Peyer's patch (tissue), 4 donors: Measurements from ENCODE around the gene CCDC28B.

Source experiments
- POLR2A ChIP-seq, 2 donors: fragments of 450-650 bp; IDR thresholded peaks; one replicate each; pipeline ENCODE4 v1.5.1; 2017; ENCODE audit warnings: antibody characterized with exemption in 2 of 2, mild to moderate bottlenecking in 2 of 2, moderate library complexity in 2 of 2
- TF ChIP-seq, protein P1 (sequence below), 6 experiments: fragments of 450-650 bp in 4 of 6; fragments of 200-600 bp in 2 of 6; sonication (generic) in 1 of 6; IDR thresholded peaks; one replicate each; pipeline ENCODE4 v1.5.1; 2017 to 2019; ENCODE audit warnings: antibody characterized with exemption in 6 of 6, mild to moderate bottlenecking in 3 of 6, moderate library complexity in 1 of 6

GRCh38 chr1:32178380-32179192, 21.8 kb upstream of the CCDC28B start:
- TF ChIP-seq, protein P1, sequence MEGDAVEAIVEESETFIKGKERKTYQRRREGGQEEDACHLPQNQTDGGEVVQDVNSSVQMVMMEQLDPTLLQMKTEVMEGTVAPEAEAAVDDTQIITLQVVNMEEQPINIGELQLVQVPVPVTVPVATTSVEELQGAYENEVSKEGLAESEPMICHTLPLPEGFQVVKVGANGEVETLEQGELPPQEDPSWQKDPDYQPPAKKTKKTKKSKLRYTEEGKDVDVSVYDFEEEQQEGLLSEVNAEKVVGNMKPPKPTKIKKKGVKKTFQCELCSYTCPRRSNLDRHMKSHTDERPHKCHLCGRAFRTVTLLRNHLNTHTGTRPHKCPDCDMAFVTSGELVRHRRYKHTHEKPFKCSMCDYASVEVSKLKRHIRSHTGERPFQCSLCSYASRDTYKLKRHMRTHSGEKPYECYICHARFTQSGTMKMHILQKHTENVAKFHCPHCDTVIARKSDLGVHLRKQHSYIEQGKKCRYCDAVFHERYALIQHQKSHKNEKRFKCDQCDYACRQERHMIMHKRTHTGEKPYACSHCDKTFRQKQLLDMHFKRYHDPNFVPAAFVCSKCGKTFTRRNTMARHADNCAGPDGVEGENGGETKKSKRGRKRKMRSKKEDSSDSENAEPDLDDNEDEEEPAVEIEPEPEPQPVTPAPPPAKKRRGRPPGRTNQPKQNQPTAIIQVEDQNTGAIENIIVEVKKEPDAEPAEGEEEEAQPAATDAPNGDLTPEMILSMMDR (IDR thresholded peaks at IDR 0.05) = no peak
- TF ChIP-seq POLR2A (IDR thresholded peaks at IDR 0.05) = no peak
